AG08396 (cell line): ENCODE data around the gene AGMAT.

Source experiments
- DNase-seq: peaks from one replicate; pipeline ENCODE4 v3.0.0; 2012; ENCODE audit warnings: low spot score, mixed read lengths

AGMAT gene

DNA sequence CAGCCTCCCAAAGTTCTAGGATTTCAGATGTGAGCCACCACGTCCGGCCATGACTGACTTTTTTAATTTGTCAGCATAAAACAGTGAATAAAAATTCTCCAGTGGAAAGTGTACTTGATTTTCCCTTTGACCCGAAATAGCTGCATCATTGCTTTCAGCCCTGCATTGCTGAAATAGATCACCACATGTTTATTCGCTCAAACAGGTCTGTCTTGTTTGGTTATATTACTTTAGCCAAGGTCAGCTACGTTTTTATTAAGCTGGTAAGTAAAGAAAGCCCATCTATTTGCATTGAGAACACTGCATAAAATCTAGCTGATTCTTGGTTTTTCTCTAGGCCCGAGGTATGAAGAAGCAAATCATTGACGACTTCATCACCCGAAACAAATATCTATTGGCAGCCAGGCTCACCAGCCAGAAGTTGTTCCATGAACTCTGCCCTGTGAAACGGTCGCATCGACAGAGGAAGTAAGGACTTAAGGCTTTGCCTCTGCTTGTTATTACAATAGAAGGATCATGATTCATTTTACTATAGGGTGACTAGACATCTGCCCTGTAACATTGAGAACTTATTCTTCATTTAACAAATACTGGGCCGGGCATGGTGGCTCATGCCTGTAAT is 25.6 kb downstream of the AGMAT start:
- no peak for DNase-seq

- no peak for DNase-seq
Observed at GRCh38 chr1:15558516-15558915, 26.3 kb downstream of the AGMAT start.

DNA sequence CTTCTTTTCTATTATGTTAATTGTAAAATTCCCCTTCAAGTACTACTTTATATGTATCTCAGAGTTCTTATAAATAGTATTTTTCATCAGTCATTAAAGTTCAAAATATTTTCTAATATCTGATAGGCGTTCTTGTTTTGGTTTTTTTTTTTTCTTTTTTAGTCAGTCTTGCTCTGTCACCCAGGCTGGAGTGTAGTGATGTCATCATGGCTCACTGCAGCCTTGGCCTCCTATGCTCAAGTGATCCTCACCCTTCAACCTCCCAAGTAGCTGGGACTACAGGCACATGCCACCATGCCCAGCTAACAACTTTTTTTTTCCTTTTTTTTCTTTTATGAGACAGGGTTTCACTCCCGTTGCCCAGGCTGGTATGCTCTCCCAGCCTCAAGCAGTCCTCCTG is 27.3 kb downstream of the AGMAT start:
- DNase-seq, result no peak

DNA sequence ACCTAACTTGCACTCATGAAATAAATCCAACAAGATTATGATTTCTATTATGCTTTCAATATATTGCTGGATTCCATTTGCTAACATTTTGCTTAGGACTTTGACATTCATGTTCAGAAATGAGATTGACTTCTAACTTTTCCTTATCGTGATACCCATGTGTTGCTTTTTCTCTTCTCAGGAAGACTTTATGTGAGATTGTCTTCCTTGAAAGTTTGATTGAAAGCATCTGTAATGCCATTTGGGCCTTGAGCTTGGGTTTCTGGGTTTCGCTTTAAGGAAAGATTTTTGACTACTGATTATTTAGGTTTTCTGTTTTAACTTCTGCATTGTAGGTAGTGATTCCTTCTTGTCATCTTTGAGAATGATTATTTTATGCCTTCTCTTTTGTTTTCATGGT is 27.8 kb downstream of the AGMAT start:
- DNase-seq, result no peak

- no peak for DNase-seq
Observed at GRCh38 chr1:15550573-15550972, 34.3 kb downstream of the AGMAT start.

DNA sequence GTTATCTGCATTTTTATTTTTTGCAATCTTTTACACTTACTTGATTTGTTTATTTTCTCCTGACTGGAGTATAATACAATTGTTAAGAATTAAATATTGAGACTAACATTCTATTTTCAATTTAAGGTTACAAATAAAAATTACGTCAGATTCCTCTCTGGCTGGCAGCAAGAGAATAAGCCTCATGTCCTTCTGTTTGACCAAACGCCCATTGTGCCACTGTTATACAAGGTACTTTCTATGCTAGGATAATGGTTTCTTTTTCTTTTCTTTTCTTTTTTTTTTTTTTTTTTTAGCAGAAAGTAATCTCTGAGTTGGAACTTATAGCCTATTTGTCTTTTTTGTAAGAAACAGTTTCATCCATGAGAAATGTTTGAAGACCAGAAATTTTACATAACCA is 38.2 kb downstream of the AGMAT start:
- no peak for DNase-seq

- DNase-seq, result peak; percentile 15
Observed at GRCh38 chr1:15543589-15544568, 41.0 kb downstream of the AGMAT start.

DNA sequence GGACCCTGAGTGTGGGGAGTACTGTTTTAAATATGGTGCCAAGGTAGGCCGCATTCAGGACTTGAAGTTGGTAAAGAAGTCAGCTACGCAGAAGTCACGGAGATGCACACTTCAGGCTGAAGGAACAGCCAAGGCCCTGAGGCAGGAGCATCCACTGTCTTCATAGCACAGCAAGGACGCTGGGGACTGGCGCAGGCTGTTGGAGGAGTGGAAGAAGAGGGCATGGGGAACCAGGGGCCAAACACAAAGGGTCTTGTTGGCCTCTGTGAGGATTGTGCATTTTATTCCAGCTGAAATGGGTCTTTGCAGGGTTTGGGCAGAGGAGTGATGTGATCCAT is 41.6 kb downstream of the AGMAT start:
- no peak for DNase-seq

- no peak for DNase-seq
Observed at GRCh38 chr1:15542388-15543250, 42.2 kb downstream of the AGMAT start.

GRCh38 chr1:15541231-15541792 is 43.5 kb downstream of the AGMAT start:
- no peak for DNase-seq

GRCh38 chr1:15540186-15540585 is 44.7 kb downstream of the AGMAT start:
- no peak for DNase-seq

GRCh38 chr1:15538771-15539170 is 46.1 kb downstream of the AGMAT start:
- no peak for DNase-seq

- no peak for DNase-seq
Observed at GRCh38 chr1:15531682-15532081, 53.2 kb downstream of the AGMAT start.

GRCh38 chr1:15531003-15531402 is 53.8 kb downstream of the AGMAT start:
- DNase-seq, result no peak

- peak; percentile 93 for DNase-seq
Observed at GRCh38 chr1:15526490-15527339, 58.1 kb downstream of the AGMAT start, which contains the start of gene DNAJC16. DNAJC16 (plus strand) TSS chr1:15526848; CDS start chr1:15529106, 2,258 bp downstream.

DNA sequence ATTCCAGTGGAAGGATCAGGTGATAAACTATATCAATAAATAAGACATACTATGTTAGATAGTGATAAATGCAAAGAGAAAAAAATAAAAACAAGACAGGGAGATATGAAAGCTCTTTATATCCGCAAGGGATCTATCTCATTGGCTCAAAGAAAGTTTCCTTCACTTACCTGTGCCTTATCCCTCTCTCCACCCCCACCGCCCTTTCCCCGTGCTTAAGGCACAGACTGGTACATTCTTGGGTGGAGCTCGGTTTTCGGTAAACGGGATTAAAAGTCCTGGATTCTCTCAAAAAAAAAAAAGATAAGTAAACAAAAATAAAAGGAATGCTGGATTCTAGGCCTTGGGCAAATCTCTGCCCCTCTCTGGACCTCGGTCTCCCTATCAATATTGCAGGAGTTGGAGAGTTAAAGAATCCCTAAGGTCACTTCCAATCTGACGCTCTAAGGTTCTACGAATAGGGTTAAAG is 58.8 kb downstream of the AGMAT start:
- no peak for DNase-seq

- no peak for DNase-seq
Observed at GRCh38 chr1:15525050-15526020, 59.5 kb downstream of the AGMAT start.

DNA sequence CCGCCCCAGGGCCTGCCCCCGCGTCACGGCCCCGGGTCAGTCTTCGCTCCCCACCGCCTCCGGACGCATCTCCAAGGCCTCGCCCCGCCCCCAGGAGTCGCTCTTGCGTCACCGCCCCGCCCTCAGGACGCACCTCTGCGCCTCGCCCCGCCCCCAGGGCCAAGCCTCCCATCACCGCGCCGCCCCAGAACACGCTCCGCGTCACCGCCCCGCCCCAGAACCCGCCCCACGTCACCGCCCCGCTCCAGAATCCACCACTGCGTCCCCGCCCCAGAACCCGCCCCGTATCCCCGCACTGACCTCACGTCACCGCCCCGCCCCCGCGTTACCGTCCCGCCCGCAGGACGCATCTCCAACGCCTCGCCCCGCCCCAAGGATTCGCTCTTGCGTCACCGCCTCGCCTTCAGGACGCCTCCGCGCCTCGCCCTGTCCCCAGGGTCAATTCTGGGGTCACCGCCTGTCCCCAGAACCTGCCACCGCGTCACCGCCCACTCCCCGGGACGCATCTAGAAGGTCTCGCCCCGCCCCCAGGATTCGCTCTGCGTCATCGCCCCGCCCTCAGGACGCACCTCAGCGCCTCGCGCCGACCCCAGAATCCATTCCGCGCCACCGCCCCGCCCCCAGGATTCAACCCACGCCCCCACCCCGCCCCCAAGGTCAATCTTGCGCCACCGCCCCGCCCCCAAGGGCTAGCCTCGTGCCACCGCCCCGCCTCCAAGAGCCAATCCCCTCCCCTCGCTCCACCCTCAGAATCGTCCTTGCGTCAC is 60.4 kb downstream of the AGMAT start:
- peak; percentile 97 for DNase-seq

DNA sequence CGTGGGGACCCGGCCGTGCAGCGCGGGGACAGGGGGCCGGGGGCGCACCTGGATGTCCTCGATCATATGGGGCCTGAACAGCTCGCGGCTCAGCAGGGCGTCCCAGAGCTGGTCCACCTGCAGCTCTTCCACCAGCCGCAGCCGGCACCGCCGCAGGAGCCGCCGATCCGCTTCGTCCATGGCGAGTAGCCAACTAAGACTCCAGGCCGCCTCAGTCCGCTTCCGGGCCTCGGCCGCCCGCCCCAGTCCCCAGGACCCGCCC is 60.9 kb downstream of the AGMAT start, which contains the start of gene CASP9:
Gene CASP9, minus strand, starts transcription at position 195 of the 262 bp plus-strand sequence. Its CDS starts 15 bp downstream, at position 180.
- DNase-seq, result no peak
